NCI-H2227 treated with DMSO at 0.1 percent for 48 hours (cell line): ENCODE data around the gene TBC1D8.

Experiments used
- DNase-seq: peaks from one replicate; lab custom pipeline; 2025; lab: John Stamatoyannopoulos, UW

TBC1D8 gene

DNA sequence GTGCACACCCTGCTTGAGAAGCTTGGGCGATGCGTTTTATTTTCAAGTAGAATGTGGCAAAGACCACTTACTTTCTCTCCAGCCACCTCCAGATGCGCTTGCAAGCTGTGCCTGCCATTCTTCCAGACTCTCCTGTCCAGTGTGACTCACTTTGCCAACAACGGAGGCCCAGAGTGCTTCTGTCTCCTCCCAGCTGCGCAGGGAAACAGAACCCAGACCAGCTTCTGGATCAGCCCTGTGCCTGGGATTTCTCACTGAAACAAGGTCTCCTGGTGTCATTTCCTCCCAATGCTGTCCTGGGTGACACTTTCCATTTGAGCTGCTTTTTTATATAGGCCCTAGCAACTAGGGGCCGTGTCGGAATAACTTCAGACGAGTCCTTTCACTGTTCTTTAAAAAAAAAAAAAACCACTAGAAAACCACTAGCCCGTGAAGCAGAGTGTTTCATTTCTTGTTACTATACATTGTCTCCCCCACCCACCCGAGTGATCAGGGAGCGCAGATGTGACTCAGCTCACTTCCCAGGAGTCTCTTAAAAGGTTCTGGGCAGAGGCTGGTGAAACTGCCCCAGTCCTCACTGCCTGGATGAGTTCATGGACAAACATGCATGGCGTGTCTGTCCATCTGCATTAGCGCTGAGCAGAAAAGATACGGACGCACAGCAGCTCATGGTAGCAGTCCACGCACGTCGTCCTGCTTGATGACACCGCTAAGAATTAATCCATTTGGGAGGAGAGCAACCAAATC is 174.4 kb downstream of the TBC1D8 start:
- DNase-seq = no peak

DNA sequence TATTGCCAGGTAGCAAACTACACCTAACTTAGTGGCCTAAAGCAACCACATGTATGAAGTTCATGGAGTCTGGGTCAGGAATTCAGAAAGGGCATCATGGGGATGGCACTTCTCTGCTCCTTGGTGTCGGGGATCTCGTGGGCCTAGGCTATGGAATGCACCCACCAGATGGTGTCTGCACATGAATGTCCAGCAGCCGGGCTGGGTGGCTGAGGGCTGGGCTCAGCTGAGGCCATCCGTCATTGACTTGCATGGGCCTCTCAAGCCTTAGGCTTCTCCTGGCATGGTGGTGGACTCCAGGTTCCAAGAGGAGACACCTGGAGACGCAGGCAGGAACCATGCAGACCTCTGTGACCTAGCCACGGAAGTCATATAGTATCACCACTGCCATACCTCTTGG is 175.1 kb downstream of the TBC1D8 start:
- DNase-seq = no peak

DNA sequence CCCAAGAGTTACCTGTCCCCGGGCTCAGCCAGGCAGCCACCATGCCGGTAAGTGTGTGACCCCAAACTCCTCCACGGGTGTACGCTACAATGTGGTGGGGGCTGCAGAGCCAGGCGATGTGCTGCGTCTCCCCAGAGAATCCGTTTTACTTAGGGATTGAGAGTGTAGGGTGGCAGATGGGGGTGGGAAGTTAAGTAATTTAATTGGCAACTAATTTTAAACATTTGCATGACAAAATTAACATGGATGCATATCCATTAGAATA is 175.7 kb downstream of the TBC1D8 start:
- DNase-seq = no peak

DNA sequence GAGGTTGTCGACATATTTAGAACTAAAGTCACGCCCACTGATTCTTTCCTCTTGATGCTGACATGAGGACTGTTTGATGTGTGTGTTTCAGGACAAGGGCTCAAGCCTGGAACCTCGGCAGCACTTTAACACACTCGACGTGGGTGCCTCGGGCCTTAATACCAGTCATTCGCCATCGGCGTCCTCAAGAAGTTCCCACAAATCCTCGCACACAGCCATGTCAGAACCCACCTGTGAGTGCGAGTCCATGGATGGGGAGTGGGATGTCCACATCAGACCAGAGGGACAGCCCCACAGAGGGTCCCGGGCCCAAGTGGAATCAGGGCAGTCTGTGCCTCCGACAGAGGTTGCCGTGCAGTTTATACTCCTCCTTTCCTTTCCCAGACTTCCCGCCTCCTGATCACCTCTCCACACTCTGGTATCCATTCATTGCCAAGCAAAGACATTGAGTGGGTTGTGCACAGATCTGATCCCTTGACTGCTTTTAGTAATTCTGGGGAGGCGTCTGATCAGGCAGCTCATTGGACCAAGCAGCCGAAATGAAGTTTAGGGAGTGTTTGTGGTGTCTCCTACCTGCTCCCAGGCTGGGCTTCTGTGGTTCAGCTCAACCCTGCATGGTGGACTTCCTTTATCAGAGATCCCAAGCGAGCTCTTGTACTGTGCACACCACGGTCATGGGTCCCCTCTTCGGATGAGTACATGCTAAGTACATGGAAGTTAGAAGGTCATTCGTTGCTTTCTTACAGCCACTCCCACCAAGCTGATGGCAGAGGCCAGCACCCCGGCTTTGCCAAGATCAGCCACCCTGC is 176.3 kb downstream of the TBC1D8 start:
- DNase-seq = no peak

DNA sequence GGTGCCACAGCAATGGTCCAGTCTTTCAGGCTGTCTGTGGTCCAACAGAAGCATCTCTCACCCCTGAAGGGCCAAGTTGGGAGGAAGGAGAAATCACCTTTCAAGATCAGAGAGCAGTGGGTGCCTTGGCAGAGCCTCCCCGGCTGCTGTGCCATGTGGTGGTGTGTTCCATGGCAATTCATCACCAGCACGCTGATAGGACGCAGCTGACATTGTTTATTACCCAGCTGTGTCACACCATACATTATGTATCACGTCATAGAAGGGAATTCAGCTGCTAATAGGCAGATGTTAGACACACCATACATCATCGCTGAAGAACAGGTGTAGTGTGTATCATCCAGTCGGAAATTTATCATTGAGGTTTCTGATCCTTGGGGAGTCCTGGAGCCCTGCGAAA is 178.7 kb downstream of the TBC1D8 start:
- no peak for DNase-seq

DNA sequence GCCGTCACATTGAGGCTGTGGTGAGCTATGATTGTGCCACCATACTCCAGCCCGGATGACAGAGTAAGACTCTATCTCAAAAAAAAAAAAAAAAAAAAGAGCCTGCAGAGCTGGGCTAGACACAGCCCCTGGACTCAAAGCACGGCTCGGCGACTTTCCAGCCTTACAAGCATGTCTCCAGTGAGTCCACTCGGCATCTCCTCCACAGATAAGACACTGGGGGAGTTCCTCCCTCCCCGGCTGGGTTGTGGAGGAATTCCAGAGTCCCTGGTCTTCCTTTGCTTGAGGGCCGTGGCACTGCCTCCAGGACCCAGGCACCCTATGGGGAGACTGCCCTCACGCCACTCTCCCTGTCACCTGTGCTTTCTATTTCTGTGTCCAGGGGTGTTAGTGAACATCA is 180.0 kb downstream of the TBC1D8 start:
- no peak for DNase-seq

DNA sequence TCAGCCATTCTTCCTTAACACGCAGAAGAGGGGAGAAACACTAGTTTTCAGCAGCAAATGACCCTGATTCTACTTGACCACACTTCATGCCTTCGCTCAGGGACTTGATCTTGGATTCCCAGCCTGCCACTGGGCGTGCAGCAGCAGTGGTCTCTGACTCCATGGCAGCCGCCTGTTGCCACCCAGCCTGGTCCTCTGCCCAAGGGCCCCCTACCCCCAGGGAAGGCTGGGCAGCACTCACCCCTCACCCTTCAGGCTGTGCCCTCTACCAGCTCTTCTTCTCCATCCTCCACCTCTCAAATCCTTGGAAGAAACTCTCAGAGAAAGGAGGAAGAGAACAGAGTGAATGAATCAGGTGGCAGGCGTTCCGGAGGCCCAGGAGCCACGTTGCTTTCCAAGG is 181.2 kb downstream of the TBC1D8 start:
- no peak for DNase-seq

DNA sequence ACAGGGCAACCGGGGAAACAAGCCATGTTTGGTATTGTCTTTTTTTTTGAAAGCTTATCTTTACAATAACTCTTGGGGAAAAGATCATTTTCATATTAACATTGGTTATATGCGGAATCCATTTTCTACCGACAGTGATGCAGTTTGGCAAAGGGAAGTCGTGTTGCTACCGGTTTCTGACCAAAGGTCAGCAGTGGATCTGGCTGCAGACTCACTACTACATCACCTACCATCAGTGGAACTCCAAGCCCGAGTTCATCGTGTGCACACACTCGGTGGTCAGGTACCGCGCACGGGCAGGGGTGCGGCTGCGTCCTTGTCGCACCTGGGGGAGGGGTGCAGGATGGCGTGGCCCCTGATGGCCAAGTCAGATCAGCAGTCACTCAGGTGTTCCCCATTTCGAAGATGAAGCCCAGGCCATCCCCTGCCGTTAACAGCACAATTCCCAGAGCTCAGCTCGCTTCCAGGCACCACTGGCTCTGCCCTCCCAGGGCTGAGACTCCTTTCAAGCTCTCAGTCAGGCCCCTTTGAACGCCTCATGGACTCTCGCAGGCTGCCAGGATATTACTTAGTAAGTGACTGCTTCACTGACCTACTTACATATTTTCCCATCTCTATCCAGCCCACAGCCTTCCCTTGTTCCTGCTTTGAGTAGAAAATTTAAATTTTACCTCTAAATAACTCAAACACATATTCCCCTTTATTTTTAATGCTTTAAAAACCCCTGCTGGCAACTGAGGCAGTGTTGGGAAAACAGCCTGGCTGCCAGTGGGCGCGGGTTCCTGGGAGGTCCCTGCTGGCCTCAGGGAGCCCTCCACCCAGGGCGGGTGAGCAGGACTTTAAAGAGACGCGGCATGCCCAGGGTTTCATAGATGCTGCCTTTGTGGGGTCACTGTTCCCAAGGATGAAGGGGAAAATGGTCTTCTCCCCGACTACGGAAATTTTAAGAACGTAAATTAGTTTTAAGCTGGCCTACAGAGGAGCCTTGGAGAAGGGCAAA is 182.7 kb downstream of the TBC1D8 start:
- DNase-seq = no peak

DNA sequence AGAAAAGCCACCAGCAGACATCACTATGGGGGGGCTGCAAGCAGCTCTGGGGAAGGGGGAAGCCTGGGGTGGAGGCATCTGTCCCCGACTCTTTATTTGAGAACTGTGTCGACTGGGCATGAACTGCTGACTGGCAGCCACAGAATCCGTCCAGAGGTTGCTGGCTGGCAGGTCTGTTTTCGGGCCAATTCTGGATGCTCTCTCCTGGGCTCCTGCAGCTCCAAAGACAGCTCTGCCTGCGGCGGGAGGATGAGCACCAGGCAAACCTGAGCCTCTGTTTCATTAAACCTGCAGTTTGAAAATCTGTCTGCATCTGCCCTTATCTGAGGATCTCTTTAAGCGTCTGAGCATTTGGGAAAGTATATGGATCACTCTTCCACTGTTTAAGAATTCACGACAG is 183.5 kb downstream of the TBC1D8 start:
- DNase-seq = no peak

DNA sequence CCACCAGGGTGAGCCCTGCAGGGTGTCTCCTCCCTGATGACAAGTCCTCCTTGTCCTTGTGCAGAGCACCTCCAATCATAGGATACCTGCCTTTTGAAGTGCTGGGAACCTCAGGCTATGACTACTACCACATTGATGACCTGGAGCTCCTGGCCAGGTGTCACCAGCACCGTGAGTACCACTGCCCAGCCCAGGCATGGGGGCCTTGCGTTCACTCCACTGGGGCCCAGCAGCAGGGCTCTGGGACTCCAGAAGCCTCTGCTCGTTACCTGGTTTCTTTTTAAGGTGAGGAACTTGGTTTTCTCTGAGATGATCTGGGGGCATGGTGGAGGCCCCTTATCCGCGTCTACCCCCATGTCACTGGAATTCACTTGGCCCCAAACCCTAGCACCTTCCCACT is 185.6 kb downstream of the TBC1D8 start:
- DNase-seq = no peak

DNA sequence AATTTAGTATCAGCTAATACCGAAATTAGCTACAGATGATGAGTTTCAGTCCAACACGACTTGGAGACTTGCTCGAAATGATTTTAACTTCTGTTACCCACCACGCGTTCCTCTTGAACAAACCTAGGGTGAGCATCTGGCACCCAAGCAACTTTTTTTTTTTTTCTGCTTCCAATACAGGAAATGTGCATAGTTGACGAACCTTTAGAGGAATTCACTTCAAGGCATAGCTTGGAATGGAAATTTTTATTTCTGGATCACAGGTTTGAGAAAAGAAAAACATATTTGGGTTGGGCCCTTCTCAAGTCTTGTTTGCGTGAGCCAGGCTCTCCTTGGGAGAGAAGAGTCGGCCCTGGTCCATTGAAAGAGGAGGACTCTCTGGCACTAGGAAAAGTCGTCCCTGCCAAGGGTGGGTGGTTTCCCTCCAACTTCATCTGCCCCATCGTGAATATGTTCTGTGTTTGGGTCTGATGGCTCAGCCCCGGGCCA is 186.5 kb downstream of the TBC1D8 start:
- no peak for DNase-seq

DNA sequence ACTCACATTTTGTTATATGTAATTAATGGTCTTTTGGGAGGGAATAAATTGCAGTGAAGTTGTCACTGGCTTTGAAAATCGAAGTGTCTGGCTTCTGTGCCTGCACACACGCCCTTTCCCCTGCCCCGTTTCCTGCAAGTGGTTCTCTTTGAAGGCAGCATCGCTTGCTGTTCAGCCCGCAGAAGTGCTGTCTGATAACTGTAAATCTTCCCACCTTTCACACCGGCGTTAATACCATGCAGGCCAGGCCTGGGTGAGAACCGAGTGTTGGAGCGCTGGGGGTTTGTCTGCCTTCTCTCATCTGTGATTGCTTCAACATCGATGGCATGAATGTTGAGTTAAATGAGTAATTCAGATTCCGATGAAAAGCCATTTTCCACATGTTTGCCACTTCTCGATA is 187.0 kb downstream of the TBC1D8 start:
- no peak for DNase-seq

DNA sequence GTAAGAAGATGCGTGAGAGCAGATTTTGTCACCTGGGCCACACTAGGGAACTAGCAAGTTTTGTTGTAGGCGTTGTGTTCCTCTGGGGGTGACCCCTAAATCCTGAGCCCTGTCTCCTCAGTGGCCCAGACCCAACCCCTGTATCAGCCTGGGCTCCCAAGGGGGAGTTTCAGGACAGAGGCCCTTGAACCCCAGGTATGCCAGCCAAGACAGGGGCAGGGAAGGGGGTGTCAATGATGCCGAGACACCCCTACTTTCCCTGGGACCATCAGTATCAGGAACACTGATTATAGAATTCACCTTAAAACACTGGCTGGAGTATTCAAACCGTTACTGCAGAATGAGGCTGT is 188.2 kb downstream of the TBC1D8 start:
- no peak for DNase-seq

DNA sequence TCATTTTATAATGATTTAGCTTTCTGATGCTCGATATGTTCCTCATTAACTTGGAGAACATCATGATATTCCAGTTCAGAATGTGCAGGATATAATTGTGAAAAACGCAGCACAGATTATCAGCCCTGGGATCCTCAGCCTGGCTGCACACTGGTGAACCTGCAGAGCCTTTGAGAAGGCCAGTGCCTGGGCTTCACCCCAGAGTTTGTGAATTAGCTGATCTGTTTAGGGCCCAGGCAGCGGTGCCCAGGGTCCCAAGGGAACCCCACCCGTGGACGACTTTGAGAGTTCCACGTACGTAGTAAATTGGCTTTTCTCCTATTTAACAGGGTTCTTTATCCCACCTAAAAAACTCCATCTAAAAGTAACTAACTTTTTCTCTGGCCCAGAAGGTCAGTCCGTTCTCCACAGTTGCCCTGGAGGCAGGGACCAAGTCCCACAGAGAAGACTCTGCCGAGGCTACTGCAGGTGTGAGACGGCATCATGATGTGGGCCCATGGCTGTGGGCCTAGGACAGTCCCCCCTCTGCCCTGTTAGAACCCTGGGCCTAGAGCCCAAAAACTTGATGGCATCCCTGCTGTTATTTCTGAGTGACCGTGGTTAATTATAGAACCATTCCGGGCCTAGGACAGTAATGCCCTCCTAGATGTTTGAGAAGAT is 188.7 kb downstream of the TBC1D8 start:
- no peak for DNase-seq

DNA sequence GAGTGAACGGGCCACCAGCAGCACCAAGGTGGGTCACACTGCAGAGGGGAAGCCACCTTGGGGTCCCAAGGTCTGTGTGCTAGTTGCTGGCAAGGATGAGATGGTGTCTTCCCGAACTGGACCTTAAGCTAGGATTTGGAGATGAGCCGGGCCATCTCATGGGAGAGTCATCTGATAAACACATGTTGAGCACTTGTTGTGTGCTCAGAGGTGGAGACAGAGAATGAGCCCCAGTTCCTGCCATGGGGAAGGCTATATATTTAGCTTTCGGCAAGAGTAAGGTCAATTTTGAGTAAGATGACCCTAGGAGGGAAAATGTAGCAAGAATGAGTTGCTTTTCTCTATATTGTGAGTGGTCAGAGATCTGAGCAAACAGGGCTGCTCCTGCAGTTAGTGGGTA is 190.5 kb downstream of the TBC1D8 start:
- DNase-seq = no peak

DNA sequence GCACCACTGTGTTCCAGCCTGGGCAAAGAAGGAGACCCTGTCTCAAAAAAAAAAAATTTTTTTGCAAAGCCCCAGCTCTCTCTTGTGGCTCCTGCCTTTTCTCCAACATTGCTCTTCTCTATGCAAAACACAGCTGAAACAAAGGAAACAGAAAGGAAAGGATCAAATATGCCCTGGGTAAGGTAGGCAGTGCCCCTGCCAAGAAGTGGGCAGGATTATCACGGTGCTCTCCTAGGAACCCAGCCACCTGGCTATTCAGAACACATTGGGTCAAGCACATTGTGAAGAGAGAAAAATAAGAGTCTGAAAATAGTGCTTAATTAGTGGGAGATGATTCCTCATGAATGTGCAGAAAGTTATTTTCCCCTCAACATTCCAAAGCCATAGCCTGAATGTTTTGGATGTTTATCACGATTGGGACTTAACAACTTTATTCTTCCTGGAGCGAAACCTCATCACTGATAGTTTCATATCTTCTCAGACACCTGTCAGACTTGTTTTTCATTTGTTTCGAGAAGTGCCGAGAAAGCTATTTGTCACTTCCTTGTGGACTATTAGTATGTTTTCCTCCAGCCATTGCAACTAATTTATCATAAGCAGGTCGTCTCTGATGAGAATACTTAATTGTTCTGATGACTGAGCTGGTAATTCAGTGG is 191.8 kb downstream of the TBC1D8 start:
- DNase-seq = no peak

DNA sequence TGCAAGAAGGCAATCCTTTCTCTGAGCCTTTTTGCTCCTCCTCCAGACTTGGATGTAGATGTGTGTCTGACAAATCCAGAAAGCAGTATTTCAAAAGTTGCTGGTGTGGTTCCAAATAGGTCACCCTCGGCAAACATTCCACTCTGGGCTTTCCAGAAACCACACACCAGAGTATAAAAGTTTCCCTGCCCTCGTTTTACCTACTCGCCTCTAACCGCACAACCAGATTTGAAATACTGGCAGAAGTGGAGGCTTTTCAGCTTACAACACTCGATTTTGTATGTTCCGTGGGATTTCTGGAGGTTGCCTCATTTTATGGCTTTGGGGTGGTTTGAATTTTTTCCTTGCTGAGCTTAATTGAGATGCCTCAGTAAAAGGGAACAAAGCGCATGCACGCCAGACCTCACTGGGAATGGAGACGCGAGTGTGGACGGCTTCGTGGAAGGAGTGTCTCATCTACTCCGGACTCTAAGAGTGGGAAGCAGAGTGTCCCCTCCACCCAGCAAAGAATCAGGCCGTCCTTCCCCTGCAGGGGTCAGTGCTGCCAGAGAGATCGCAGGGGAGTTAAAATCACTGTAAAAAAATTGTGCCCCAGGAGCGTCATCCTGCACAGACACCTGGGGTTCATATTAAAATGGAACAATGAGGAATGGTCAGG is 193.1 kb downstream of the TBC1D8 start:
- DNase-seq = no peak
